A673 (cell line): Measurements from ENCODE around the gene ADCY10.

Experiments
- CTCF ChIP-seq: fragments of 300-800, 200-600 bp; sonication (generic); conservative IDR thresholded peaks from 2 replicates; pipeline ENCODE4 v1.5.1; 2017; ENCODE audit warnings: low read depth, mild to moderate bottlenecking, antibody characterized with exemption, low read length, moderate library complexity, mixed read lengths
- EZH2 ChIP-seq: fragments of 200-600 bp; sonication (generic); IDR thresholded peaks from 2 replicates; pipeline ENCODE4 v1.6.1; 2017; ENCODE audit warnings: borderline replicate concordance, low read depth, mild to moderate bottlenecking, mixed read lengths, antibody characterized with exemption, low read length; ENCODE audit not compliant: poor library complexity, severe bottlenecking

- TF ChIP-seq CTCF (no peak), EZH2 (no peak)
These were observed 137.2 kb downstream of the ADCY10 start for GRCh38 chr1:167776616-167777268.
